OCI-M2 (cell line): ENCODE data around the gene MAP3K20.
"Not testable (repeated sequence)": the region's sequence is repeated elsewhere in the genome, so short reads cannot be mapped to it uniquely, and the experiment has no call there.

Experiments
- DNase-seq: peaks from one replicate; lab custom pipeline; 2025; ENCODE audit not compliant: unreplicated experiment; lab: John Stamatoyannopoulos, UW

Gene MAP3K20

GRCh38 chr2:173153301-173153885, 77.7 kb downstream of the MAP3K20 start:
- no peak for DNase-seq

GRCh38 chr2:173157676-173158293, 82.1 kb downstream of the MAP3K20 start:
- DNase-seq: no peak

- DNase-seq: no peak
These were observed 84.3 kb downstream of the MAP3K20 start for GRCh38 chr2:173159791-173160463.

- no peak for DNase-seq
These were observed 85.0 kb downstream of the MAP3K20 start for GRCh38 chr2:173160618-173161017.

GRCh38 chr2:173161040-173161439, 85.4 kb downstream of the MAP3K20 start:
- no peak for DNase-seq

GRCh38 chr2:173161507-173161906, 85.9 kb downstream of the MAP3K20 start:
- no peak for DNase-seq

- not testable (repeated sequence) for DNase-seq
These were observed 87.7 kb downstream of the MAP3K20 start for GRCh38 chr2:173163357-173163756.

- DNase-seq: no peak
These were observed 88.8 kb downstream of the MAP3K20 start for GRCh38 chr2:173164396-173164795.

GRCh38 chr2:173165443-173166238, 90.0 kb downstream of the MAP3K20 start:
- no peak for DNase-seq

GRCh38 chr2:173171321-173171720, 95.7 kb downstream of the MAP3K20 start:
- DNase-seq: no peak

GRCh38 chr2:173171924-173172643, 96.4 kb downstream of the MAP3K20 start:
- DNase-seq: no peak

GRCh38 chr2:173174339-173174738, 98.7 kb downstream of the MAP3K20 start:
- DNase-seq: not testable (repeated sequence)

- no peak for DNase-seq
These were observed 99.6 kb downstream of the MAP3K20 start for GRCh38 chr2:173175222-173175621.

GRCh38 chr2:173181982-173182381, 106.3 kb downstream of the MAP3K20 start:
- DNase-seq: no peak

GRCh38 chr2:173184031-173185004, 108.7 kb downstream of the MAP3K20 start:
- DNase-seq: no peak

- DNase-seq: no peak
These were observed 109.8 kb downstream of the MAP3K20 start for GRCh38 chr2:173185437-173185836.

GRCh38 chr2:173187941-173188788, 112.5 kb downstream of the MAP3K20 start:
- no peak for DNase-seq

- no peak for DNase-seq
These were observed 116.0 kb downstream of the MAP3K20 start for GRCh38 chr2:173191601-173192000.

- DNase-seq: no peak
These were observed 116.4 kb downstream of the MAP3K20 start for GRCh38 chr2:173192071-173192470.
